ENCODE measurements around the gene LIMA1.
"Not testable (repeated sequence)": the region's sequence is repeated elsewhere in the genome, so short reads cannot be mapped to it uniquely, and the experiment has no call there.

Gene LIMA1

DNA sequence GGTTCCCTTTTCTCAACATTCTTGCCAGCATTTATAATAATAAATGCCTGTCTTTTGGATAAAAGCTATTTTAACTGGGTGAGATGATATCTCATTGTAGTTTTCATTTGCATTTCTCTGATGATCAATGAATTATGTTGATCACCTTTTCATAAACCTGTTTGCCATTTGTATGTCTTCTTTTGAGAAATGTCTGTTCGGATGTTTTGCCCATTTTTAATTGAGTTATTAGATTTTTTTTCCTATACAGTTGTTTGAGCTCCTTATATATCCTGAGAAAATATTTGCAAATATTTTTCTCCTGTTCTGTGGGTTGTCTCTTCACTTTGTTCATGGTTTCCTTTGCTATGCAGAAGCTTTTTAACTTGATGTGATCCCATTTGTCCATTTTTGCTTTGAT, 8.1 kb upstream of the LIMA1 start:
- peaks cover 0 to 13% (median 0%) of the 10 kb centered on the region in 10 experiments; a peak in 7 of 20 replicates for H3K4me1 ChIP-seq
- H3K27me3 ChIP-seq: no peaks in the 10 kb centered on the region
- no peaks in the 10 kb centered on the region for H4K20me1 ChIP-seq
- H3K9ac ChIP-seq: no peak overlapping the region
- H3K27ac ChIP-seq: no peak overlapping the region
- no peak for TF ChIP-seq Cebpa-rat (IDR thresholded peaks at IDR 0.05)
- H3K4me2 ChIP-seq: no peak overlapping the region
- H3K9me3 ChIP-seq (replicated peaks in 1 of 11): peaks cover 16 to 25% (median 20%) of the 10 kb centered on the region in 11 experiments
- no peak overlapping the region for H3K4me3 ChIP-seq
- H3K36me3 ChIP-seq: peaks cover 0 to 12% (median 0%) of the 10 kb centered on the region in 11 experiments; a peak in 4 of 22 replicates

DNA sequence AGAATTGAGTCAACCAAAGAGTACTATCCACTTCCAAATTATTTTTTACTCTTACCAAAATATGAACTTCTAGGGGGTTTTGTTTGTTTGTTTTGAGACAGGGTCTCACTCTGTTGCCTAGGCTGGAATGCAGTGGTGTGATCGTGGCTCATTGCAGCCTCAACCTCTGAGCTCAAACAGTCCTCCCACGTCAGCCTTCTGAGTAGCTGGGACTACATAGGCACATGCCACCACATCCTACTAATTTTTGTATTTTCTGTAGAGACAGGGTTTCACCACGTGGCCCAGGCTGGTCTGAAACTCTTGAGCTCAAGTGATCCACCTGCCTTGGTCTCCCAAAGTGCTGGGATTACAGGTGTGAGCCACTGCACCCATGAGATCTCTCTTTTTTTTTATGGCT, 7.4 kb upstream of the LIMA1 start:
- H3K4me1 ChIP-seq, H3K27me3 ChIP-seq, H4K20me1 ChIP-seq, H3K27ac ChIP-seq, H3K4me2 ChIP-seq, H3K9ac ChIP-seq, H3K4me3 ChIP-seq: not testable (repeated sequence)
- Histone ChIP-seq H3K36me3 (peaks cover 0 to 12% (median 0%) of the 10 kb centered on the region in 11 experiments; a peak in 4 of 22 replicates), H3K9me3 (replicated peaks in 1 of 11) (peaks cover 16 to 25% (median 20%) of the 10 kb centered on the region in 11 experiments)

DNA sequence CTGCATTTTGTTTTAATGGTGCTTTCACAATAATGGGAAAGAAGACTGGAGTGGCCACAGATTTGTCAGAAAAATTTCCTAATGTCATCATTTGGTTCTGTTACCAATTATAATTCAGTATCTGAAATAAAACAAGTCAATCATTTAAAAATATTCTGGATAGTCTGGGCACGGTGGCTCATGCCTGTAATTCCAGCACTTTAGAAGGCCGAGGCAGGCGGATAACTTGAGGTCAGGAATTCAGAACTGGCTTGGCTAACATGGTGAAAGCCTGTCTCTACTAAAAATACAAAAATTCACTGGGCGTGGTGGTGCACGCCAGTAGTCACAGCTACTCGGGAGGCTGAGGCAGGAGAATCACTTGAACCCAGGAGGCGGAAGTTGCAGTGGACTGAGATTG, 4.0 kb upstream of the LIMA1 start:
- no peak overlapping the region for H3K4me3 ChIP-seq
- TF ChIP-seq Cebpa-rat (IDR thresholded peaks at IDR 0.05): no peak
- H3K27me3 ChIP-seq: peaks cover 0 to 7% (median 0%) of the 10 kb centered on the region in 11 experiments; a peak in 1 of 22 replicates
- peaks cover 11 to 20% (median 18%) of the 10 kb centered on the region in 10 experiments for H3K4me1 ChIP-seq
- no peaks in the 10 kb centered on the region for H4K20me1 ChIP-seq
- H3K27ac ChIP-seq: no peak overlapping the region
- H3K4me2 ChIP-seq: no peak overlapping the region
- peaks cover 15 to 20% (median 17%) of the 10 kb centered on the region in 11 experiments for H3K9me3 ChIP-seq (replicated peaks in 1 of 11)
- no peak overlapping the region for H3K9ac ChIP-seq
- H3K36me3 ChIP-seq: peaks cover 0 to 12% (median 0%) of the 10 kb centered on the region in 11 experiments; a peak in 4 of 22 replicates

DNA sequence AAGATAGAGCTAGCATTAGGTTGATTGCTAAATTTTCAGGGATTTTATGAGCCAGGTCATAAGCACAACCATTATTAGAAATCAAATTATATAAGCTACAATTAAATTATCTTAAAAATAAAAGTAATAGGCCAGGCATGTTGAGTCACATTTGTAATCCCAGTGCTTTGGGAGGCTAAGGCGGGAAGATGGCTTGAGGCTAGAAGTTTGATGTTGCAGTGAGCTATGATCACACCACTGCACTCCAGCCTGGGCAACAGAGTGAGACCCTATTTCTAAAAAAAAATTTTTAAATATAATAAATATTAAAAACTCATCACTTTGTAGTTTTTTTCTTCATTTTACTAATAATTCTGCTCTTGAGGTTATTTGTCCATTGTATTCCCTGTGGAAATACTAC, 1.9 kb upstream of the LIMA1 start:
- Histone ChIP-seq H3K36me3 (no peaks in the 10 kb centered on the region), H3K27ac (no peak overlapping the region), H3K27me3 (peaks cover 0 to 7% (median 0%) of the 10 kb centered on the region in 11 experiments; a peak in 1 of 22 replicates)

DNA sequence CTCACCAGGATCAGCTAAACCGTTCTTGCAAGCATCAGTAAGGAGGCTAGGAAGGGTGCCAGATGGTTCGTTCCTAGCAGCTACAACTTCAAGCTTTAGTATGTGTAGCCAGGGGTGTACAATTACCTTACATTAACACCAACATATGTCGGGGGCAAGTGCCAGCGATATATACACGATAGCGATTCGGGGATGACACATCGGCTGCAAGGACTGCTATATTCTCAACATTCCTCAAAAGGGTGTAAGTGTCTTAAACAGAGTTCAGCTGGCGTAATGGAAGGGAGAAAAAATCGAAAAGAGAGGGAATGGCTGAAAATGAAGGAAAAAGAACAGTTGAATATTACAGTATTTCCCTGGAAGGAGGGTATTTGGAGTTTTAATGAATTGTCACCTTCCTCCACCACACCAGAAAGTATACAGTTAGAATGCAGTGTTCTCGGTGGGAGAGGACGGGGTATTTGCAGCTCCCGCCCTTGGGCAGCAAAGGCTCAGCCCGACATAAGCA, 545 bp downstream of the LIMA1 start:
- Histone ChIP-seq H3K27ac (peak overlapping the region in 3 of 11 experiments; percentile 32 to 71 (median 32); a peak in 2 of 22 replicates), H3K9me3 (replicated peaks in 1 of 11) (no peaks in the 10 kb centered on the region), H3K4me3 (peak overlapping the region; percentile 69 to 93 (median 84)), H3K4me1 (peaks cover 11 to 20% (median 18%) of the 10 kb centered on the region in 10 experiments), H3K4me2 (peak overlapping the region; percentile 77 to 97 (median 89)), H3K9ac (peak overlapping the region; percentile 69 to 84 (median 78)), H3K36me3 (no peaks in the 10 kb centered on the region), H4K20me1 (no peaks in the 10 kb centered on the region), H3K27me3 (peaks cover 0 to 7% (median 0%) of the 10 kb centered on the region in 11 experiments; a peak in 1 of 22 replicates)
- TF ChIP-seq Cebpa-rat (IDR thresholded peaks at IDR 0.05): no peak

More for the DNA sequence above, 1.9 kb upstream of the LIMA1 start:
- Histone ChIP-seq H4K20me1 (no peaks in the 10 kb centered on the region), H3K9ac (no peak overlapping the region), H3K4me3 (no peak overlapping the region), H3K4me1 (peaks cover 11 to 20% (median 18%) of the 10 kb centered on the region in 10 experiments), H3K4me2 (peak overlapping the region in 1 of 11 experiments; percentile 97; a peak in 1 of 22 replicates), H3K9me3 (replicated peaks in 1 of 11) (0 out of 22 replicates have a peak, but pooled peaks cover 0 to under 1% (median 0%) of the 10 kb centered on the region in 11 experiments)
- TF ChIP-seq Cebpa-rat (IDR thresholded peaks at IDR 0.05): no peak

DNA sequence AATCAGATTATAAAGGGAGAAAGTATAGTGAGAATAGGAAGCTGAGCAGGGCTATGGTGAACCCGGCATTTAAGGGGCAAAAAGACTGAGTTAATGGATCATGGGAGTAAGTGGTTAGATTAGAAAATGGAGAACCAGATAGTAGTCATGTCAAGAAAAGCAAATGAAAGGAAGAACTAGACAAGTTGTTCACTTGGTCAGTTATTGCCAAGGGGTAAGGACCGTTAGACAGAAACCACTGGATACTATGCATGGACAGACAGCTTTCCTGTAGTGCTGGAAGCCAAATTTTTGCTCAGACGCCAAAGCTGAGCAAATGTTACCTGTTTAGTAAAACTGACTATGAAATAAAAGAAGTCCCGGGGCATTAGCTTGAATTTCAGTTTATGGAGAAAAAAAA, 3.8 kb downstream of the LIMA1 start:
- no peak overlapping the region for H3K4me3 ChIP-seq
- H3K36me3 ChIP-seq: no peaks in the 10 kb centered on the region
- no peaks in the 10 kb centered on the region for H4K20me1 ChIP-seq
- TF ChIP-seq Cebpa-rat (IDR thresholded peaks at IDR 0.05): no peak
- H3K4me1 ChIP-seq: peaks cover 10 to 18% (median 15%) of the 10 kb centered on the region in 10 experiments
- no peak overlapping the region for H3K9ac ChIP-seq
- peaks cover 0 to 7% (median 0%) of the 10 kb centered on the region in 11 experiments; a peak in 1 of 22 replicates for H3K27me3 ChIP-seq
- no peaks in the 10 kb centered on the region for H3K9me3 ChIP-seq (replicated peaks in 1 of 11)
- H3K4me2 ChIP-seq: no peak overlapping the region
- no peak overlapping the region for H3K27ac ChIP-seq

DNA sequence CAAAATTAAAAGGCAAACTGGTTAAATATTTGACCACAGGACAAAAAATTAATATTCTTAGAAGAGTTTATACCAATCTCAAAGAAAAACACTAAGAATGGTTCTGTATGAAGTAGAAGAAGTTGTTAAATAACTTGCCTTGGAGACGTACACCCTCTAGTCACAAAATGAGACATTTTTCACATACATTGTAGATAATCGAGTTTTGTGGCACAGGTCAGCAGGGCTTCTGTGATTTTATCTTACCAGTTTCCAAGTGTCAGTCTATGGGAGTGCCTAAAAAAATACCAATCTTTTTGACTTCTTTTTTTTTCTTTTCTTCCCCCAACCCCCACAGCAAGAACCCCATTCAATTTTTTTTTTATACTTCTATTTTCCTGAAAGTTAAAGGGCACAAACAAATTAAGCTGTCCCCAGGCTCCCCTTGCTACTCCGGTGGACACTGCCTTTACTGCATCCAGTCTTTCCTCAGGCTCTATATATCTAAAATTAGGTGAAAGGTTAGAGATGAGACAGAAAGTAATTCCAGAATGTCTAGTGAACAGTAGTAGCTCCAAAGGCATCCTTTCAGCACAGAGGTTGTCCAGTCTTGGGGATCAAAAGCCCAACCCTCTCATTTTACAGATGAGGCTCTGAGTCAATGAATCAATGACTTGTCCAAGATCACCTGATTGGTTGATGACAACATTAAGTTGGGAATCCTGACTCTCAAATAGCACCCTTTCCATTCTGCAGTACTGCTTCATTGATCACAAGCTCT, 6.2 kb downstream of the LIMA1 start:
- H3K27me3 ChIP-seq: no peaks in the 10 kb centered on the region
- no peak overlapping the region for H3K4me2 ChIP-seq
- H3K27ac ChIP-seq: no peak overlapping the region
- H3K9ac ChIP-seq: no peak overlapping the region
- TF ChIP-seq Cebpa-rat (IDR thresholded peaks at IDR 0.05): no peak
- no peaks in the 10 kb centered on the region for H3K36me3 ChIP-seq
- H4K20me1 ChIP-seq: no peaks in the 10 kb centered on the region
- H3K4me3 ChIP-seq: no peak overlapping the region
- no peaks in the 10 kb centered on the region for H3K9me3 ChIP-seq (replicated peaks in 1 of 11)
- 0 out of 20 replicates have a peak, but pooled peaks cover 0 to 2% (median 0%) of the 10 kb centered on the region in 10 experiments for H3K4me1 ChIP-seq

DNA sequence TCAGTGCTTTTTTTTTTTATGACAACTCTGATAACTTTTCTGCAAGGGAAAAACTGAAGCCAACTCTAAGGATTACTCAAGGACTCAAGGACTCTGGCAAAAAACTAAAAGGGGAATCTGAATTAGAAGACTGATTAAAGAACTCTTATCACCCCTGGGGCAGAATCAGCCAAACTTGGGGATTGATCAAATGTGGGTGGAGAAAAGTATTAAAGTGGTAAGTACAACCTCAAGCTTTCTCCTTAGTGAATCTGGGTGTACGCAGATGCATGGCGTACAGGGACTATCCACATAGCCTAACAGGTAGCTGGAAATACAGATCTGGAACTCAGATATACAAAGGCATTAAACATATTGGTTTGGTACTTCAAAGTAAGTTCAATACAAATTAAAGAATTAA, 7.3 kb downstream of the LIMA1 start:
- Histone ChIP-seq H3K9ac (no peak overlapping the region), H3K27me3 (no peaks in the 10 kb centered on the region), H4K20me1 (no peaks in the 10 kb centered on the region), H3K9me3 (replicated peaks in 1 of 11) (no peaks in the 10 kb centered on the region), H3K4me3 (no peak overlapping the region), H3K36me3 (no peaks in the 10 kb centered on the region), H3K27ac (no peak overlapping the region), H3K4me2 (no peak overlapping the region), H3K4me1 (peaks cover 0 to 8% (median 0%) of the 10 kb centered on the region in 10 experiments; a peak in 1 of 20 replicates)
- TF ChIP-seq Cebpa-rat (IDR thresholded peaks at IDR 0.05): no peak

DNA sequence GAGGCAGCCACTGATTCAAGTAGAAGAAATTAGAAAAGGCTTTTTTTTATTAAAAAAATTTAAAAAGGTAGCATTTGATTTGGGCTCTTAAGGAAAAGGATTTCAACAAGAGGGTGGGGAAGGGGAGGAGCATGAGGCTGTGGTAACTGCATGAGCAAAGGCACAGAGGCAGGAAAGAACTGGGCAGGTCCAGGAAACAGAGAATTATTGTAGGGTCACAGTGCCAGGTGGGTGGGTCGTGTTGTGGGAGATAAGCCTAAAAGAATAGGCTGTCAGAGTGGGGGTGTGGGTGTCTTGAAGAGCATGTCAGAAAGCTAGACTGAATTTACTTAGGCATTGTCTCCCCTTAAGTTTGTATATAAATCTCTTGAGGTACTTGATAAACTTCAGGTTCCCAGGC, 7.8 kb downstream of the LIMA1 start:
- Histone ChIP-seq H3K9me3 (replicated peaks in 1 of 11) (no peaks in the 10 kb centered on the region), H3K4me1 (peaks cover 0 to 8% (median 0%) of the 10 kb centered on the region in 10 experiments; a peak in 1 of 20 replicates), H3K36me3 (no peaks in the 10 kb centered on the region), H3K4me2 (no peak overlapping the region), H3K4me3 (no peak overlapping the region), H3K27ac (no peak overlapping the region), H4K20me1 (no peaks in the 10 kb centered on the region), H3K27me3 (no peaks in the 10 kb centered on the region), H3K9ac (no peak overlapping the region)
- no peak for TF ChIP-seq Cebpa-rat (IDR thresholded peaks at IDR 0.05)

DNA sequence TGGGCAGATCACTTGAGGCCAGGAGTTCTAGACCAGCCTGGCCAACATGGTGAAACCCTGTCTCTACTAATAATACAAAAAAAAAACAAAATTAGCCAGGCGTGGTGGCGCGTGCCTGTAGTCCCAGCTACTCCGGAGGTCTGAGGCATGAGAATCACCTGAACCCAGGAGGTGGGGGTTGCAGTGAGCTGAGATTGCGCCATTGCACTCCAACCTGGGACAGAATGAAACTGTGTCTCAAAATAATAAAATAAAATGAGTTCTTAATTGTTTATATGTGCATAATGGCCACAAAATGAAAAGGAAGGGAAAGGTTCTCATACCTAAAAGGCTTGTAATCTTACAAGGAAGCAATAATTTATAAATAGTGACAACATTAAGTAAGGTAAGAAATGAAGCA, 8.2 kb downstream of the LIMA1 start:
- not testable (repeated sequence) for H3K9me3 ChIP-seq (replicated peaks in 1 of 11); H3K27ac ChIP-seq; H3K27me3 ChIP-seq; H4K20me1 ChIP-seq; H3K4me3 ChIP-seq; H3K36me3 ChIP-seq; H3K4me1 ChIP-seq; H3K9ac ChIP-seq; H3K4me2 ChIP-seq

All from BLaER1 treated with 17β-estradiol and CSF1 and Interleukin-3, amounts not matched to agents 10 nM and 100 nM (cell line).